Tibial nerve (tissue), 4 donors: ENCODE measurements around the gene EXOC4.

Experiments used
- EP300 ChIP-seq, 2 donors: sonication (generic); formaldehyde crosslinking; IDR thresholded peaks; one replicate each; pipeline ENCODE4 v1.6.1; 2017; ENCODE audit warnings: antibody characterized with exemption in 2 of 2, mild to moderate bottlenecking in 1 of 2
- POLR2A ChIP-seq, 2 donors: fragments of 450-650 bp; IDR thresholded peaks; one replicate each; pipeline ENCODE4 v1.6.1; 2017; ENCODE audit warnings: antibody characterized with exemption in 2 of 2, mild to moderate bottlenecking in 2 of 2, moderate library complexity in 2 of 2
- TF ChIP-seq, protein P1 (sequence below), 5 experiments: fragments of 200-600 bp in 3 of 5; fragments of 450-650 bp in 2 of 5; sonication (generic) in 3 of 5; IDR thresholded peaks; one replicate each; pipeline ENCODE4 v1.5.1; 2016 to 2019; ENCODE audit warnings: antibody characterized with exemption in 5 of 5, mild to moderate bottlenecking in 3 of 5, moderate library complexity in 2 of 5

DNA sequence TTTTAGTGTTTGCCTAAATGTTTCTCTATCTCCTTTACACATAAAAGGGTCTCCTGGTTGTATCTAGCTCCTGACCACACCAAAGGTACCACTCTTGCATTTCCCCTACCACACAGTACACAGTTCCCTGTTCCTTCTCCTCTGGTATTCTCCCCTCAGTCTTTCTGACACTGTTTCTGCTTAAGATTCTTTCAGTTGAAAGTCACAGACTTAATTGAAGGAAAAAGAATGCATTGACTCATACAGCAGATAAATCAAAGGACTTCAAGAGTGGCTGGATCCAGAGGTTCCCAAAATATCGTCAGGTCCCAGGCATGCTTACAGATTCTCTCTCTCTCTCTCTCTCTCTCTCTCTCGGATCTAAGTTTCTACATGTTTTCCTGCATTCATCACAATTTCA, 688.6 kb downstream of the EXOC4 start:
- TF ChIP-seq, protein P1, sequence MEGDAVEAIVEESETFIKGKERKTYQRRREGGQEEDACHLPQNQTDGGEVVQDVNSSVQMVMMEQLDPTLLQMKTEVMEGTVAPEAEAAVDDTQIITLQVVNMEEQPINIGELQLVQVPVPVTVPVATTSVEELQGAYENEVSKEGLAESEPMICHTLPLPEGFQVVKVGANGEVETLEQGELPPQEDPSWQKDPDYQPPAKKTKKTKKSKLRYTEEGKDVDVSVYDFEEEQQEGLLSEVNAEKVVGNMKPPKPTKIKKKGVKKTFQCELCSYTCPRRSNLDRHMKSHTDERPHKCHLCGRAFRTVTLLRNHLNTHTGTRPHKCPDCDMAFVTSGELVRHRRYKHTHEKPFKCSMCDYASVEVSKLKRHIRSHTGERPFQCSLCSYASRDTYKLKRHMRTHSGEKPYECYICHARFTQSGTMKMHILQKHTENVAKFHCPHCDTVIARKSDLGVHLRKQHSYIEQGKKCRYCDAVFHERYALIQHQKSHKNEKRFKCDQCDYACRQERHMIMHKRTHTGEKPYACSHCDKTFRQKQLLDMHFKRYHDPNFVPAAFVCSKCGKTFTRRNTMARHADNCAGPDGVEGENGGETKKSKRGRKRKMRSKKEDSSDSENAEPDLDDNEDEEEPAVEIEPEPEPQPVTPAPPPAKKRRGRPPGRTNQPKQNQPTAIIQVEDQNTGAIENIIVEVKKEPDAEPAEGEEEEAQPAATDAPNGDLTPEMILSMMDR (IDR thresholded peaks at IDR 0.05): no peak
- TF ChIP-seq POLR2A (IDR thresholded peaks at IDR 0.05) (no peak), EP300 (IDR thresholded peaks at IDR 0.05) (no peak)
